Endothelial cell (in vitro differentiated cells): ENCODE data around the gene ERLIN1. TPM values are rescaled to one million over a fixed set of nuclear protein-coding genes. Genes with fewer than 3 reads are reported as not detected.

ENCODE experiments used
- DNase-seq: peaks from one replicate; pipeline ENCODE4 v3.0.0; 2021; ENCODE audit warnings: low spot score
- H3K27ac Mint-ChIP-seq: one replicate; pipeline ENCODE4 v1.8.0; 2021; ENCODE audit warnings: mixed read lengths, inconsistent platforms; ENCODE audit not compliant: unreplicated experiment
- H3K27me3 Mint-ChIP-seq: one replicate; pipeline ENCODE4 v1.8.0; 2021; ENCODE audit warnings: mild to moderate bottlenecking, moderate library complexity, mixed read lengths, inconsistent platforms; ENCODE audit not compliant: unreplicated experiment
- H3K36me3 Mint-ChIP-seq: one replicate; pipeline ENCODE4 v1.8.0; 2021; ENCODE audit warnings: mild to moderate bottlenecking, low read depth, mixed read lengths, inconsistent platforms; ENCODE audit not compliant: unreplicated experiment
- H3K4me1 Mint-ChIP-seq: one replicate; pipeline ENCODE4 v1.8.0; 2021; ENCODE audit warnings: mild to moderate bottlenecking, mixed read lengths, inconsistent platforms; ENCODE audit not compliant: unreplicated experiment
- H3K4me3 Mint-ChIP-seq: one replicate; pipeline ENCODE4 v1.8.0; 2021; ENCODE audit warnings: mild to moderate bottlenecking, mixed read lengths, inconsistent platforms; ENCODE audit not compliant: unreplicated experiment
- H3K9me3 Mint-ChIP-seq: one replicate; pipeline ENCODE4 v1.8.0; 2021; ENCODE audit warnings: mixed read lengths, inconsistent platforms; ENCODE audit not compliant: unreplicated experiment
- CTCF ChIP-seq: fragments of 200-600 bp; sonication (generic); IDR thresholded peaks from one replicate; pipeline ENCODE4 v1.5.0; 2021; ENCODE audit warnings: antibody characterized with exemption; ENCODE audit not compliant: unreplicated experiment
- total RNA-seq: library from RNA; stranded (reverse); fragmentation: NEBNext Ultra II Directional; extraction: Animal tissue kit (Norgen Biotek cat#: 25700); gene quantifications from one replicate; pipeline ENCODE4 v1.2.1, GENCODE V29; 2021; ENCODE audit not compliant: unreplicated experiment

Gene ERLIN1
- total RNA-seq, 1 donor from 2014 or later, result 30.4 TPM

GRCh38 chr10:100201549-100201948, 15.7 kb upstream of the ERLIN1 start:
- no peak for TF ChIP-seq CTCF
- peaks cover 12% of the 10 kb centered on the region for H3K36me3 Mint-ChIP-seq
- no peak overlapping the region for H3K27ac Mint-ChIP-seq
- H3K4me1 Mint-ChIP-seq, result no peaks in the 10 kb centered on the region
- no peaks in the 10 kb centered on the region for H3K27me3 Mint-ChIP-seq
- no peak for DNase-seq
- no peak overlapping the region for H3K4me3 Mint-ChIP-seq
- H3K9me3 Mint-ChIP-seq, result no peaks in the 10 kb centered on the region

GRCh38 chr10:100194711-100195110, 8.9 kb upstream of the ERLIN1 start:
- Mint-ChIP-seq H3K4me3 (no peak overlapping the region), H3K4me1 (peaks cover 7% of the 10 kb centered on the region), H3K9me3 (no peaks in the 10 kb centered on the region), H3K27ac (no peak overlapping the region), H3K36me3 (peaks cover 12% of the 10 kb centered on the region), H3K27me3 (no peaks in the 10 kb centered on the region)
- no peak for DNase-seq
- no peak for TF ChIP-seq CTCF

GRCh38 chr10:100192350-100192749, 6.5 kb upstream of the ERLIN1 start:
- no peak overlapping the region for H3K4me3 Mint-ChIP-seq
- DNase-seq, result no peak
- H3K27me3 Mint-ChIP-seq, result no peaks in the 10 kb centered on the region
- H3K27ac Mint-ChIP-seq, result no peak overlapping the region
- TF ChIP-seq CTCF, result no peak
- peaks cover 9% of the 10 kb centered on the region for H3K4me1 Mint-ChIP-seq
- H3K9me3 Mint-ChIP-seq, result no peaks in the 10 kb centered on the region
- H3K36me3 Mint-ChIP-seq, result peaks cover 12% of the 10 kb centered on the region

GRCh38 chr10:100186253-100187212, 704 bp upstream of the ERLIN1 start:
- peak overlapping the region; percentile 62 for H3K27ac Mint-ChIP-seq
- H3K36me3 Mint-ChIP-seq, result peaks cover 6% of the 10 kb centered on the region
- H3K4me3 Mint-ChIP-seq, result peak overlapping the region; percentile 100
- H3K27me3 Mint-ChIP-seq, result no peaks in the 10 kb centered on the region
- DNase-seq, result peak; percentile 27
- no peaks in the 10 kb centered on the region for H3K9me3 Mint-ChIP-seq
- H3K4me1 Mint-ChIP-seq, result peaks cover 32% of the 10 kb centered on the region
- no peak for TF ChIP-seq CTCF

GRCh38 chr10:100184840-100185239, 989 bp downstream of the ERLIN1 start:
- Mint-ChIP-seq H3K4me1 (peaks cover 25% of the 10 kb centered on the region), H3K27ac (no peak overlapping the region), H3K27me3 (no peaks in the 10 kb centered on the region), H3K4me3 (peak overlapping the region; percentile 100), H3K36me3 (no peaks in the 10 kb centered on the region), H3K9me3 (no peaks in the 10 kb centered on the region)
- DNase-seq, result no peak
- no peak for TF ChIP-seq CTCF
